ENCODE data around the gene SHH. TPM values are rescaled to one million over a fixed set of nuclear protein-coding genes. Genes with fewer than 3 reads are reported as not detected.
"Not testable (repeated sequence)": the region's sequence is repeated elsewhere in the genome, so short reads cannot be mapped to it uniquely, and the experiment has no call there.

The SHH gene
- total and polyA plus RNA-seq, 12 donors: not detected

- Histone ChIP-seq H3K27me3 (peaks cover 0 to 76% (median 62%) of the 10 kb centered on the region in 7 donors), H3K4me3 (no peak overlapping the region), H3K4me1 (no peaks in the 10 kb centered on the region), H3K27ac (no peak overlapping the region), H3K9me3 (no peaks in the 10 kb centered on the region), H3K36me3 (no peaks in the 10 kb centered on the region)
- no peak for TF ChIP-seq CTCF (IDR thresholded peaks at IDR 0.05)
- intact Hi-C loops (cut with DNase I): loop anchor here in 1 of 10 donors (5.0 kb wide), 1 partner anchor 652 kb away; no protein-coding TSS in a partner anchor
- DNase-seq: no peak
- WGBS, 2 donors: 79 to 87% methylated on average over 18 of the region's 18 CpGs
- no peak for ATAC-seq
Observed at GRCh38 chr7:155820246-155820645, 8.0 kb upstream of the SHH start.

- H3K36me3 ChIP-seq: no peaks in the 10 kb centered on the region
- intact Hi-C loops (cut with DNase I): loop anchor here in 7 of 10 donors (5.0 to 10.0 kb wide), 3 partner anchors 653 to 946 kb away; no protein-coding TSS in a partner anchor
- H3K9me3 ChIP-seq: no peaks in the 10 kb centered on the region
- H3K27me3 ChIP-seq: peaks cover 0 to 82% (median 72%) of the 10 kb centered on the region in 7 donors
- H3K4me3 ChIP-seq: no peak overlapping the region
- TF ChIP-seq CTCF (IDR thresholded peaks at IDR 0.05): no peak
- ATAC-seq: no peak
- no peaks in the 10 kb centered on the region for H3K4me1 ChIP-seq
- no peak for DNase-seq
- 70 to 75% methylated on average over 12 of the region's 12 CpGs for WGBS, 2 donors
- H3K27ac ChIP-seq: no peak overlapping the region
Observed at GRCh38 chr7:155819186-155819585, 6.9 kb upstream of the SHH start.

- H3K4me3 ChIP-seq: no peak overlapping the region
- H3K27ac ChIP-seq: no peak overlapping the region
- ATAC-seq (no peak), DNase-seq (no peak)
- no peak for TF ChIP-seq CTCF (IDR thresholded peaks at IDR 0.05)
- WGBS, 2 donors: 80 to 82% methylated on average over 6 of the region's 6 CpGs
- H3K36me3 ChIP-seq: no peaks in the 10 kb centered on the region
- H3K27me3 ChIP-seq: peaks cover 0 to 85% (median 76%) of the 10 kb centered on the region in 7 donors
- no peaks in the 10 kb centered on the region for H3K9me3 ChIP-seq
- no peaks in the 10 kb centered on the region for H3K4me1 ChIP-seq
- intact Hi-C loops (cut with DNase I): loop anchor here in 7 of 10 donors (5.0 to 10.0 kb wide), 3 partner anchors 654 to 946 kb away; no protein-coding TSS in a partner anchor
Observed at GRCh38 chr7:155818820-155819168, 6.5 kb upstream of the SHH start.

- Histone ChIP-seq H3K9me3 (no peaks in the 10 kb centered on the region), H3K27ac (no peak overlapping the region), H3K4me1 (no peaks in the 10 kb centered on the region), H3K27me3 (peaks cover 0 to 85% (median 78%) of the 10 kb centered on the region in 7 donors), H3K4me3 (no peak overlapping the region), H3K36me3 (no peaks in the 10 kb centered on the region)
- DNase-seq (no peak), ATAC-seq (no peak)
- intact Hi-C loops (cut with DNase I): loop anchor here in 7 of 10 donors (5.0 to 10.0 kb wide), 3 partner anchors 654 to 947 kb away; no protein-coding TSS in a partner anchor
- 59 to 68% methylated on average over 21 of the region's 21 CpGs for WGBS, 2 donors
- TF ChIP-seq CTCF (IDR thresholded peaks at IDR 0.05): no peak
Observed at GRCh38 chr7:155818154-155818819, 6.0 kb upstream of the SHH start.

GRCh38 chr7:155817515-155817914 lies 5.3 kb upstream of the SHH start:
- H3K27me3 ChIP-seq: peaks cover 0 to 92% (median 80%) of the 10 kb centered on the region in 7 donors
- intact Hi-C loops (cut with DNase I): loop anchor here in 7 of 10 donors (5.0 to 10.0 kb wide), 3 partner anchors 655 to 947 kb away; no protein-coding TSS in a partner anchor
- WGBS, 2 donors: 74 to 80% methylated on average over 3 to 4 of the region's 4 CpGs
- ATAC-seq, H3K9me3 ChIP-seq, H3K36me3 ChIP-seq, DNase-seq, H3K4me1 ChIP-seq, H3K4me3 ChIP-seq, H3K27ac ChIP-seq: not testable (repeated sequence)
